Measurements from ENCODE around the gene SLC35D2. TPM values are rescaled to one million over a fixed set of nuclear protein-coding genes. Genes with fewer than 3 reads are reported as not detected.

Gene SLC35D2
- total and polyA plus RNA-seq, 4 donors = 19.2 to 44.6 (median 27.5) TPM

GRCh38 chr9:96274939-96275338 lies 108.6 kb downstream of the SLC35D2 start:
- Histone ChIP-seq H3K27me3 (ENCODE audit: control insufficient read depth in 4 of 4, insufficient read depth in 4 of 4, low read length in 3 of 4) (no peaks in the 10 kb centered on the region), H3K9ac (ENCODE audit: low read depth in 1 of 2, low read length in 2 of 2) (no peak overlapping the region), H3K36me3 (ENCODE audit: control insufficient read depth in 4 of 4, insufficient read depth in 3 of 4, low read depth in 1 of 4, low read length in 3 of 4) (peaks cover 0 to 6% (median 0%) of the 10 kb centered on the region in 4 donors), H3K4me3 (ENCODE audit: low read depth in 1 of 3, low read length in 3 of 3) (no peak overlapping the region), H3K9me3 (ENCODE audit: control insufficient read depth in 4 of 4, low read length in 3 of 4) (peaks cover 0 to 8% (median 4%) of the 10 kb centered on the region in 4 donors), H3K4me1 (ENCODE audit: control insufficient read depth in 4 of 4, insufficient read depth in 4 of 4, low read length in 3 of 4) (no peaks in the 10 kb centered on the region), H3K27ac (ENCODE audit: low read depth in 1 of 2, low read length in 2 of 2) (no peak overlapping the region)
- TF ChIP-seq RXRA (IDR thresholded peaks at IDR 0.05) (no peak), HNF4A (conservative IDR thresholded peaks at IDR 0.05) (no peak), FOXA2 (IDR thresholded peaks at IDR 0.05) (no peak), FOXA1 (IDR thresholded peaks at IDR 0.05) (no peak), ATF3 (IDR thresholded peaks at IDR 0.05) (no peak), MAX (IDR thresholded peaks at IDR 0.05) (no peak), HNF4G (IDR thresholded peaks at IDR 0.05) (no peak), CTCF (IDR thresholded peaks at IDR 0.05; ENCODE audit: low read depth, low read length, missing input control) (no peak), YY1 (IDR thresholded peaks at IDR 0.05) (no peak), EGR1 (IDR thresholded peaks at IDR 0.05; ENCODE audit: low read depth in 2 of 2) (no peak), NR2F2 (IDR thresholded peaks at IDR 0.05) (no peak), GABPA (IDR thresholded peaks at IDR 0.05 in 1 of 2, conservative IDR thresholded peaks at IDR 0.05 in 1 of 2) (no peak)
- TF ChIP-seq, protein P1, sequence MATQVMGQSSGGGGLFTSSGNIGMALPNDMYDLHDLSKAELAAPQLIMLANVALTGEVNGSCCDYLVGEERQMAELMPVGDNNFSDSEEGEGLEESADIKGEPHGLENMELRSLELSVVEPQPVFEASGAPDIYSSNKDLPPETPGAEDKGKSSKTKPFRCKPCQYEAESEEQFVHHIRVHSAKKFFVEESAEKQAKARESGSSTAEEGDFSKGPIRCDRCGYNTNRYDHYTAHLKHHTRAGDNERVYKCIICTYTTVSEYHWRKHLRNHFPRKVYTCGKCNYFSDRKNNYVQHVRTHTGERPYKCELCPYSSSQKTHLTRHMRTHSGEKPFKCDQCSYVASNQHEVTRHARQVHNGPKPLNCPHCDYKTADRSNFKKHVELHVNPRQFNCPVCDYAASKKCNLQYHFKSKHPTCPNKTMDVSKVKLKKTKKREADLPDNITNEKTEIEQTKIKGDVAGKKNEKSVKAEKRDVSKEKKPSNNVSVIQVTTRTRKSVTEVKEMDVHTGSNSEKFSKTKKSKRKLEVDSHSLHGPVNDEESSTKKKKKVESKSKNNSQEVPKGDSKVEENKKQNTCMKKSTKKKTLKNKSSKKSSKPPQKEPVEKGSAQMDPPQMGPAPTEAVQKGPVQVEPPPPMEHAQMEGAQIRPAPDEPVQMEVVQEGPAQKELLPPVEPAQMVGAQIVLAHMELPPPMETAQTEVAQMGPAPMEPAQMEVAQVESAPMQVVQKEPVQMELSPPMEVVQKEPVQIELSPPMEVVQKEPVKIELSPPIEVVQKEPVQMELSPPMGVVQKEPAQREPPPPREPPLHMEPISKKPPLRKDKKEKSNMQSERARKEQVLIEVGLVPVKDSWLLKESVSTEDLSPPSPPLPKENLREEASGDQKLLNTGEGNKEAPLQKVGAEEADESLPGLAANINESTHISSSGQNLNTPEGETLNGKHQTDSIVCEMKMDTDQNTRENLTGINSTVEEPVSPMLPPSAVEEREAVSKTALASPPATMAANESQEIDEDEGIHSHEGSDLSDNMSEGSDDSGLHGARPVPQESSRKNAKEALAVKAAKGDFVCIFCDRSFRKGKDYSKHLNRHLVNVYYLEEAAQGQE (IDR thresholded peaks at IDR 0.05) = no peak
- WGBS = 80% methylated on average over 2 of the region's 2 CpGs
- no peak for DNase-seq (ENCODE audit: low spot score)

Other genes with a start within 250 kb of the SLC35D2 start
- gene HSD17B3, start 81.5 kb downstream of the SLC35D2 start, total RNA-seq = 1 to 10 TPM in 1 of 2 donors, under 1 TPM in 1; 0.75 to 1.1 TPM
- 1 to 10 TPM in 1 of 2 donors, under 1 TPM in 1; 0.83 to 1.6 TPM for gene HSD17B3, start 81.5 kb downstream of the SLC35D2 start, polyA plus RNA-seq
- gene ZNF367, start 34.7 kb upstream of the SLC35D2 start, total RNA-seq = 10 to 100 TPM in 1 of 2 donors, 1 to 10 TPM in 1; 1.8 to 18.1 TPM
- 1 to 10 TPM in 1 of 2 donors, under 1 TPM in 1; 0.36 to 2.1 TPM for gene ZNF367, start 34.7 kb upstream of the SLC35D2 start, polyA plus RNA-seq
- gene HABP4, start 66.5 kb upstream of the SLC35D2 start, total RNA-seq = 1 to 10 TPM; 2.6 to 3.3 TPM
- gene HABP4, start 66.5 kb upstream of the SLC35D2 start, polyA plus RNA-seq = 1 to 10 TPM; 1.1 to 4.0 TPM
- 10 to 100 TPM in 1 of 2 donors, 1 to 10 TPM in 1; 8.8 to 33.3 TPM for gene CDC14B, start 236.1 kb upstream of the SLC35D2 start, total RNA-seq
- gene CDC14B, start 236.1 kb upstream of the SLC35D2 start, polyA plus RNA-seq = 10 to 100 TPM; 11.3 TPM